Transverse colon (tissue), 4 donors: ENCODE data around the gene P3H2.

ENCODE experiments used
- CTCF ChIP-seq, 5 experiments: fragments of 200-600 bp in 3 of 5; fragments of 450-650 bp in 2 of 5; sonication (generic) in 3 of 5; IDR thresholded peaks; 1 replicate in 2 of 5; 2 replicates in 3 of 5; pipeline ENCODE4 v1.5.1; 2016 to 2017; ENCODE audit warnings: antibody characterized with exemption in 5 of 5, inconsistent platforms in 3 of 5, mild to moderate bottlenecking in 2 of 5, moderate library complexity in 1 of 5
- POLR2AphosphoS5 ChIP-seq, 3 donors: sonication (generic); formaldehyde crosslinking; IDR thresholded peaks; one replicate each; pipeline ENCODE4 v1.6.1; 2016; ENCODE audit warnings: antibody characterized with exemption in 3 of 3

- no peak for TF ChIP-seq CTCF (IDR thresholded peaks at IDR 0.05)
- TF ChIP-seq POLR2AphosphoS5 (IDR thresholded peaks at IDR 0.05): no peak
These were observed 49.9 kb downstream of the P3H2 start for GRCh38 chr3:190070622-190071347.
